AML-193 (cell line): ENCODE data around the gene BICDL1.
A peak's percentile ranks its signal among the peaks of the same experiment; 100 is the strongest.

ENCODE experiments used
- DNase-seq, 2 experiments: peaks; one replicate each; lab custom pipeline; 2025; lab: John Stamatoyannopoulos, UW

BICDL1 gene

GRCh38 chr12:120055231-120056000, 66.4 kb downstream of the BICDL1 start:
- DNase-seq: peak in 1 of 2 experiments; percentile 3

DNA sequence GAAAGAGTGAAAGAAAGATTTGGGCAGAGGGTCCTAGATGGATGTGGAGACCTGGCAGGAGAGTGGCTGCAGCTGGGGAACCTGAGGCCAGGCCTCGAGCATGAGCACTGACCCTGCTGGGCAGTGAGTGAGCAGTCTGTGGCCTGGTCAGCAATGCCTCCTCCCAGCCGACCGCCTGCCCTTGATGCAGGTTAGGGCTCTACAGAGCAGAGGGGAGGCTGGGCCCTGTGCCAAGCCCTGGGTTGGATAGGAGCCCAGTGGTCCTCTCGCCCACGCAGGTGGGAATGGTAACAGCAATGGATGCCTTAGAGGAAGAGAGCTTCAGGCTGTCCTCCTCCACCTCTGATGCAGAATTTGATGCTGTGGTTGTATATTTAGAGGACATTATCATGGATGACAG, 67.7 kb downstream of the BICDL1 start:
- DNase-seq: no peak

DNA sequence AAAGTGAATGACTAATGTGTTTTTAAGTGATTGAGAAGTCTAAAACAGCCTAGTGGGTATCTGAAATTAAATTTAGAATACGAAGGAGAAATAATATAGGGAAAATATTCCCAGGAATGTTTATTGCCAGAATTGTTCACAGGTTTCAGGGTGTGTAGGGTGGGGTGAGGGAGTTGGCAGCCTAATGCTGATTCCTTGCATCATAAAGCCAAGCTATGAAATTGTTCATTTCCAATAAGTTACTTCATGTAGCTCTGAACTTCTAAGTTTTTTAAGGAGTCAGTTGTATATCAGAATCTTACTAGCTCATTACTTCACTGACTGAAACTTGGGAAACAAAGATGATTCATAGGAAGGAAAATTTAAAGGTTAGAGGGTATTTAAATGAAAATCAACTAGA, 71.2 kb downstream of the BICDL1 start:
- DNase-seq: no peak

DNA sequence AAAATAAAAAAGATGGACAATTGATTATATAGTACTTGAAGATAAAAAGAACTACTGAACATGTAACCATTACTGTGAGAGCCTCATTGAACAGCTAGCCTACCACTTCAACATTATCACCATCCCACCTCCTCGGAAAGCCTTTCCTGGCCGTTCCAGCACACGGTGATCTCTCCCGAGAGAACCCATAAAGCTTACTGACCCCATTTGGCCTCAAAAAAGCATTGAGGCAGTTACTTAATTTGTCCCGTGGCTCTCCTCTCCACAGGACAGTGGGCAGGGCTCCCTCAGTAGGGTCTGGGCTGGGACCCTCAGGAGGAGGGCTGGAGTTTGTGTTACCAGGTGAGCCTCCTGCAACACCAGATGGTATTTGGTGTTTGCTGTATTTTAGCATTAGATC, 71.7 kb downstream of the BICDL1 start:
- no peak for DNase-seq

DNA sequence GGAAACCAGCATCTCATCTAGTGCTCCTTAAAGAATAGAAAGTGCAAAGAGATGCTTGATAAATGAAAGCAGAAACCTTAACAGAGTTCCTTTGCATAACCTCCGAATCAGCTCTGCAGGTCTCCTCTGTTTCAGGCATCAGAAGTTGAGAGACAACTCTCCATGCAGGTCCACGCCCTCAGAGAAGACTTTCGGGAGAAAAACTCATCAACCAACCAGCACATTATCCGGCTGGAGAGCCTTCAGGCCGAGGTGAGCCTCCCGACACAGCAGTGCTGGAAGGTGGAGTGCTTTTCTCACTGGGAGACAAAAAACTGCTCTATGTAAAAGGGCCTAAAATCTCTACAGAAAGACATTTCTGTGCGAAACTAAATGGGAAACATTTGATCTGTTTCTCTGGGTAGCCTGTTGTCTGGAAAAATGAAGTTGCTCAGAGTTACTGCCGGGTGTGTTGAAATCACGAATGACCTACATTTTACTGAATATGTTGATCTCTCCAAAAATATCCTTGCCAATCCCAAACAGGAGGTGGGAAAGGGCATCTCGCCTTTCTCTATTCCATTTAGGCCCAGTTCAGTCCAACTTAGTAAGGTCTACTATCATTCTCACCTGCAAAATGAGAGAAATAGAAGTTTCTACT, 72.7 kb downstream of the BICDL1 start:
- DNase-seq: no peak

DNA sequence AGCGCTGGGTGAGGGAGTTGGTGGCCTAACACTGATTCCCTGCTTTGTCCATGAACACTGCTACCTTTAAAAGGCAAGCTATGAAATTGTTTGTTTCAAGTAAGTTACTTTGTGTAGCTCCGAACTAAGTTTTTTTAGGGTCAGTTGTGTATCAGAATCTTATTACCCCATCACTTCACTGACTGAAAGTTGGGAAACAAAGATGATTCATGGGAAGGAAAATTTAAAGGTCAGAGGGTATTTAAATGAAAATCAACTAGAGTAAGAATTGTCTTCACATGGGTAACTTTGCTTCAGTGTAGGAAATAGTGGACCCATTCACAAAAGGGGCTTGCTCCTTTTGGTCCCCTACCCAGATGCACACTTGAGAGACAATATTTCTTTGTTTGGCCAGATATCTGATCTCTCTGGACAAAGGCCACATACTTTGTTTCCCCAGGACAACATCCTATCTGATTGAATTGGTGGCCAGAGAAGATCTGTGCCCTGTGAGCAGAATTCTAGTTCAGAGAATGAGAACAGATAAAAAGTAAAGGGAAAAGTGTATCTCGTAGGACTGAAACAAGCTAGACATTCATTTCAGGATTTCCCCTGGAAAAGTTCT, 74.0 kb downstream of the BICDL1 start:
- DNase-seq: no peak

DNA sequence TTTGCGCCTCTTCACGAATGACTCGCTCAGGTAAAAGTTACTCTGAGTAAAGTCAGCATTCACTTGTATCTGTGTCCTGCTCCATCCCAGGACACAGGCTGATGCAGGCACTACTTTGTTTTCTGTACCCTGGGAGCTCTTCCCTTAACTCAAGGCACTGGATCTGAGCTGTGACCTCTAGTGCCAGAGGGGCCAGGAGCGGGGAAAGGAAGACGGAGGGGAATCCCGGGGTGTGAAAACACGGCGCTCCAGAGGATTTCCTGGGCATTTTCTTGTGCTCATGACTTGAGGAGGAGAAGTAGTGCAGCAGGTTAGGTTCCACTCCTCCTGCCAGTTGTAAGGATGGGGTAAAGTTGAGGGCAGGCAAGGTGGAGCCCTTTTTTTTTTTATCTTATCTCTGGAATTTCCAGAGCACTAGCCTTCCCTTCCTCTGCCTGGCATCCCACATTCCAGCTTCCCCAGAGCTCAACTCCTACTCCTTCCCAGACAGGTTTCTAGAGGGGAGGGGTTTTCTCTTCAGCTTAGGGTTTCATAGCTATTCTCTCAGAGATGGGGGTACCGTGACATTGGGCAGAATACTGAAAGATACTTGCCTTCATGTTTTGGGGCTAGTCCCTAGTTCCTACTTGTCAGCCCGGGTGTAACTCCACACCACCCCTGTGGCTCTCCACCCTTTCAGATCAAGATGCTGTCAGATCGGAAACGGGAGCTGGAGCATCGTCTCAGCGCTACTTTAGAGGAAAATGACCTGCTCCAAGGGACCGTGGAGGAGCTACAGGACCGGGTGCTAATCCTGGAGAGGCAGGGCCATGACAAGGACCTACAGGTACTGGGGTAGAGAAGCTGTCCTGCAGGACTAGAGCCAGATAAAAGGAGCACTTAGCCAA, 75.3 kb downstream of the BICDL1 start:
- no peak for DNase-seq

- no peak for DNase-seq
These were observed 76.4 kb downstream of the BICDL1 start for GRCh38 chr12:120065472-120065871.

DNA sequence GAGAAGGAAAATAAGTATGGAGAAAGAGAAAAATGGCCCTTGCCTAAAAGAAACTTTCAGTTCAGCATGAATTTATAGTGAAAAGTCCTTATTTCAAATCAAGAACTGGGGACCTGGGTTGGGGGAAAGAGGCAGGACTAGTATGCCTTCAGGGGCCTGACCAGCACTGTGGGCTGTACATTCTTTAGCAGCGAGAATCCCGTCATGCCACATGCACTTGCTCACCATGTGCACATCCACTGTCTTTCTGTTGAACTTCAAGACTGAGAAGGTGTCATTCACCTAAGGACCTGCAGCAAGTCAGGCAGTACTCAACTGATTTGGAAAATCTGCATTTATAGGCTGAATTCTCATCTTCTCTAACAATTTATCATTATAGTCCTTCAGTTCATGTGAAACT, 77.3 kb downstream of the BICDL1 start:
- no peak for DNase-seq

DNA sequence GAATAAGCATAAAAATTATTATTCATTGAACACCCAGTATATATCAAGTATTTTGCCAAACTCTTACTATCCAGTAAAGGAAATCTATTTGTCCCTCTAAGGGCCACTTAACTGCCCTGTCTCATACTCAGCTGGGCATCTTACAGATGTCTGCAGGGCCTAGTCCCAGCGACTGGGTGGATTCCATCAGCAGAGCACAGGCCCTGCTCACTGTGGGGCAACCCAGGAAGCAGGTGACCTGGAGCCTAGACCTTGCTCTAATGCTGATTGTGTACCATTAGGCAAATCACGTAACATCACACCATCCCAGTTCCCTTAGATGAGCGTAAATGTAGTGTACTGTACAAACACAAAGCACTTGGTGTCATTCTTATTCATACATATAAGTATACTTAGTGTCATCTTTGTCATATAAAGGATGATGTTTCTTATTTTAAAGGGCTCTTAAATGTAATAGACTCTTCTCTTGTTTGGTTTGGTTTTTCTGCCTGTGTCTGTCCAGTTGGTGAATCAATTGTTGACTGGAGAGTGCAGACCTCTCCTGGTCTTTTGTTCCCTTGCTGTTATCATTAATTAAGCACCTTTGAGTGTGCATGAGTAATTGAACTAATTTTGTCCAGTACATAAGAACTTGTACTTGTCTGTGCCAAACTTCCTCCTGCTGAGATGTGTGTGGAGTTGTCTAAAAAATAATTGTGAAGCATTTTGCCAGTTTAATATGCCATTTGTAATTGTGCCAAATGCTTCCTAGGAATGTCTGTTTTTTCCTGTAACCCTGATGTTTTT, 78.2 kb downstream of the BICDL1 start:
- no peak for DNase-seq

GRCh38 chr12:120067901-120068300, 78.9 kb downstream of the BICDL1 start:
- DNase-seq: no peak

GRCh38 chr12:120069278-120069677, 80.2 kb downstream of the BICDL1 start:
- DNase-seq: no peak

DNA sequence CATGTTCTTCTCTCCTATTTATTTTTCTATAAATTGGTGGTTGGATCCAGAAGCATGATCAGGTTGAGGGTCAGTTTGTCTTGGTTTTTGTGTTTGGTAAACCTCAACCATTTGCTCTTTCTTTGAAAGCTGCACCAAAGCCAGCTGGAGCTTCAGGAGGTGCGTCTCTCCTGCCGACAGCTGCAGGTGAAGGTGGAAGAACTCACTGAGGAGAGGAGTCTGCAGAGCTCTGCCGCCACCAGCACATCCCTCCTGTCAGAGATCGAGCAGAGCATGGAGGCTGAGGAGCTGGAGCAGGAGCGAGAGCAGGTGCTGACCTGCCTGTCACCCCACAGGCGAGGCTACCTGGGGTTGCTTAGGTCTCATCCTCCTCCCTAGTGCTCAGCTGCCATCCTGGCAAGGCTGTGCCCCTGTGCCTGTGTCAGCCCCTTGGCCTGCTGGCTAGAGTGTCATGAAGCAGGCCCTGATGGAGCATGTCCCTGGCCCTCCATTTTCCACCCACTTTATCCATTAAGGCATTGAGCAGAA, 82.5 kb downstream of the BICDL1 start:
- DNase-seq: no peak

- DNase-seq: no peak
These were observed 83.6 kb downstream of the BICDL1 start for GRCh38 chr12:120072472-120073249.

GRCh38 chr12:120075034-120075616, 86.1 kb downstream of the BICDL1 start:
- no peak for DNase-seq

- no peak for DNase-seq
These were observed 87.6 kb downstream of the BICDL1 start for GRCh38 chr12:120076651-120077050.

DNA sequence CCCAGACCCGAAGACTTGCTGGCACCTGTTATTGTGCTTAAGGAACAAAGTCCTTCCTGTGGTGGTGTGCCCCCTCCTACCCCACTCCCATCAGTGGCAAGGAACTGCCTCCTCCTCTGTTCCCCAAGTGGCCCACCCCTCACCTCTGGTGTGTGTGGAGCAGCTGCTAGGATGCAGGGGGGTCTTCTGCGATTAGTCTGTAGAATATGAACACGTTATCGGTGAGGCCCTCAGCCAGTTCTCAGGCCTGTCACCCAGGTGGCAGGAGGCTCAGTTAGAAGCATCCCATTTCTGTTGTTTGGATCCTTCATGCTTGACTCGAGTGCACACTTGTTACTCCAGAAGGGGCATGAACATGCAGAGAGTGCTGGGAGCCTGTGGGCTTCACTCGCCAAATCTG, 88.2 kb downstream of the BICDL1 start:
- no peak for DNase-seq

DNA sequence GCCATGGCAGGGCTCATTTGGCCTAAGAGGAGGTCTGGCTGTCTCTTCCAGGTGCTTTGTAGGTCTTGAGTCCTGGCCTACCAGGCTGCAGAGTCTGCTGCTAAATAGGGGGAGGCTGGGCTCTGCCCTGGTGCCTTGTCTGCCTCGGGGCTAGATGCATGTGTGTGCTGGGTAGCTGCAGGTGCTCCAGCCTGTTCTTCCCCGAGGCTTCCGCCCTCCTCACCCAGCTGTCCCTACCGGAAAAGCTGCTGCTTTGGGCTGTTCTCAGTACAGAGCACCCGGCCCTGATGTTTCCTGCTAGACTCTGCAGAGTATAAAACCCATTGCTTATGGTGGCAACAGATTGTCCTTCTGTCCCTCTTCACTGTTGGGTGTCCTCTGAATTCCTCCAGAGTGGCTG, 89.8 kb downstream of the BICDL1 start:
- DNase-seq: no peak

DNA sequence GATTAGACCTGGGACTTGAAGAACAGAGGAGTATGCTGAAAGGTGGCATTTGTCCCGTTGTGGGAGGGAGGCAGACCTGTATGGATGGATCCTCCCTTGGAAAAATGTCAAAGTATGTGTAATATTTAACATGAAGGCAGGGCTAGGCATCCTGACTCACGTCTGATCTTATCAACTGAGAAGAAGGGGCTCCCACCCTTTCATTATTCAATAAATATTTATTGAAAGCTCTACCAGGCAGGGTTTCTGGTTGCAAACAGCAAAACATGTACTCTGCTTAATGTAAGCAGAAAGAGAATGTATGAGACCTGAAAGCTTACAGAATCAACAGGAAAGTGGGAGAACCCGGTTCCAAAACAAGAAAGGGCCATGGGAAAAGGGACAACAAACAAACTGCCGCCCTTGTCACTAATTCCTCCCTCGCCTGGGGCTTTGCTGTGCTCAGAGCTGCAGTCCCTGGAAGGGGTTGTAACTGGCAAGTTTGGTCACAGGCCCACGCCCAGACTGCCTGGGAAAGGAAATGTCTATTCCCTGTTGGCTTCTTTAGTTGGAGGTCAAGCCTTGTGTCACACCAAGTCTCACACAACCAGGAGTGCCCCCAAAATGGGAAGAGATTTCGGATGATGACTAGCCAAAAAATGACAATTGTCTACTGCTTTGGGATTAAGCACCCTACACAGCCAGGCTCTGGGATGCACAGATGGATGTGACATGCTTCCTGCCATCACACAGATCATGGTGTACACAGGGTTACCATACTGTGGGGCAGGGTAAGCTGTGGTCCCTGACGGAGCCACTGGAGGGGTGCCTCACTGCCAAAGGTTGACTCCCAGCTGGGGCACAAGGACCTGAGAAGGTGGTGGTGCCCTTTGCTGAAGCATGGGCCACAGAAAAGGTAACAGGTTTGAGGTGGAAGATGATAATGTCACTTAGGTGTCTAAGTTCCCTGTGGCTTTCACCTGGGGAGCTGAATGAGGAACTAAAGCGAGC, 90.7 kb downstream of the BICDL1 start:
- no peak for DNase-seq
